NCI-H69 (cell line): ENCODE results near the gene MYZAP.
A peak's percentile ranks its signal among the peaks of the same experiment; 100 is the strongest.

Experiments used
- DNase-seq: peaks from one replicate; lab custom pipeline; 2025; lab: John Stamatoyannopoulos, UW

MYZAP gene

GRCh38 chr15:57698991-57699390 lies 107.3 kb downstream of the MYZAP start:
- DNase-seq, result no peak

- no peak for DNase-seq
Measured at GRCh38 chr15:57703387-57703786, 111.7 kb downstream of the MYZAP start.

GRCh38 chr15:57704441-57704840 lies 112.7 kb downstream of the MYZAP start:
- DNase-seq, result no peak

- peak; percentile 24 for DNase-seq
Measured at GRCh38 chr15:57705746-57706404, 114.2 kb downstream of the MYZAP start.

- peak; percentile 99 for DNase-seq
Measured at GRCh38 chr15:57706405-57707209, 114.9 kb downstream of the MYZAP start, which contains the start of gene POLR2M. Gene POLR2M, plus strand, starts transcription at chr15:57706714. Its CDS starts 129 bp downstream, at chr15:57706843.

GRCh38 chr15:57708047-57708446 lies 116.3 kb downstream of the MYZAP start:
- no peak for DNase-seq

GRCh38 chr15:57718309-57718708 lies 126.6 kb downstream of the MYZAP start:
- DNase-seq, result no peak

- DNase-seq, result no peak
Measured at GRCh38 chr15:57720867-57721266, 129.2 kb downstream of the MYZAP start.

- no peak for DNase-seq
Measured at GRCh38 chr15:57726411-57726810, 134.7 kb downstream of the MYZAP start.

GRCh38 chr15:57727031-57727430 lies 135.3 kb downstream of the MYZAP start:
- DNase-seq, result no peak

- no peak for DNase-seq
Measured at GRCh38 chr15:57728436-57728835, 136.7 kb downstream of the MYZAP start.

GRCh38 chr15:57730876-57731275 lies 139.2 kb downstream of the MYZAP start:
- DNase-seq, result no peak

- DNase-seq, result no peak
Measured at GRCh38 chr15:57731530-57732103, 139.9 kb downstream of the MYZAP start.

- DNase-seq, result peak; percentile 70
Measured at GRCh38 chr15:57732526-57733331, 141.0 kb downstream of the MYZAP start.

- DNase-seq, result no peak
Measured at GRCh38 chr15:57734860-57735259, 143.2 kb downstream of the MYZAP start.
